ENCODE data around the gene MEX3B.

The MEX3B gene

GRCh38 chr15:82066455-82066854 is 20.6 kb upstream of the MEX3B start:
- Mint-ChIP-seq H3K9me3 (no peaks in the 10 kb centered on the region), H3K27ac (no peak overlapping the region), H3K27me3 (ENCODE audit: low read depth) (peaks cover 18% of the 10 kb centered on the region), H3K4me1 (no peaks in the 10 kb centered on the region), H3K4me3 (no peak overlapping the region), H3K36me3 (ENCODE audit: low read depth) (no peaks in the 10 kb centered on the region)
- TF ChIP-seq, protein P1, sequence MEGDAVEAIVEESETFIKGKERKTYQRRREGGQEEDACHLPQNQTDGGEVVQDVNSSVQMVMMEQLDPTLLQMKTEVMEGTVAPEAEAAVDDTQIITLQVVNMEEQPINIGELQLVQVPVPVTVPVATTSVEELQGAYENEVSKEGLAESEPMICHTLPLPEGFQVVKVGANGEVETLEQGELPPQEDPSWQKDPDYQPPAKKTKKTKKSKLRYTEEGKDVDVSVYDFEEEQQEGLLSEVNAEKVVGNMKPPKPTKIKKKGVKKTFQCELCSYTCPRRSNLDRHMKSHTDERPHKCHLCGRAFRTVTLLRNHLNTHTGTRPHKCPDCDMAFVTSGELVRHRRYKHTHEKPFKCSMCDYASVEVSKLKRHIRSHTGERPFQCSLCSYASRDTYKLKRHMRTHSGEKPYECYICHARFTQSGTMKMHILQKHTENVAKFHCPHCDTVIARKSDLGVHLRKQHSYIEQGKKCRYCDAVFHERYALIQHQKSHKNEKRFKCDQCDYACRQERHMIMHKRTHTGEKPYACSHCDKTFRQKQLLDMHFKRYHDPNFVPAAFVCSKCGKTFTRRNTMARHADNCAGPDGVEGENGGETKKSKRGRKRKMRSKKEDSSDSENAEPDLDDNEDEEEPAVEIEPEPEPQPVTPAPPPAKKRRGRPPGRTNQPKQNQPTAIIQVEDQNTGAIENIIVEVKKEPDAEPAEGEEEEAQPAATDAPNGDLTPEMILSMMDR (IDR thresholded peaks at IDR 0.05; ENCODE audit: unreplicated experiment in 3 of 3), result no peak

GRCh38 chr15:82064824-82065223 is 19.0 kb upstream of the MEX3B start:
- H3K27me3 Mint-ChIP-seq (ENCODE audit: low read depth), result peaks cover 31% of the 10 kb centered on the region
- TF ChIP-seq, protein P1 (IDR thresholded peaks at IDR 0.05; ENCODE audit: unreplicated experiment in 3 of 3), result no peak
- H3K4me3 Mint-ChIP-seq, result no peak overlapping the region
- H3K36me3 Mint-ChIP-seq (ENCODE audit: low read depth), result no peaks in the 10 kb centered on the region
- no peaks in the 10 kb centered on the region for H3K4me1 Mint-ChIP-seq
- H3K27ac Mint-ChIP-seq, result no peak overlapping the region
- no peaks in the 10 kb centered on the region for H3K9me3 Mint-ChIP-seq

DNA sequence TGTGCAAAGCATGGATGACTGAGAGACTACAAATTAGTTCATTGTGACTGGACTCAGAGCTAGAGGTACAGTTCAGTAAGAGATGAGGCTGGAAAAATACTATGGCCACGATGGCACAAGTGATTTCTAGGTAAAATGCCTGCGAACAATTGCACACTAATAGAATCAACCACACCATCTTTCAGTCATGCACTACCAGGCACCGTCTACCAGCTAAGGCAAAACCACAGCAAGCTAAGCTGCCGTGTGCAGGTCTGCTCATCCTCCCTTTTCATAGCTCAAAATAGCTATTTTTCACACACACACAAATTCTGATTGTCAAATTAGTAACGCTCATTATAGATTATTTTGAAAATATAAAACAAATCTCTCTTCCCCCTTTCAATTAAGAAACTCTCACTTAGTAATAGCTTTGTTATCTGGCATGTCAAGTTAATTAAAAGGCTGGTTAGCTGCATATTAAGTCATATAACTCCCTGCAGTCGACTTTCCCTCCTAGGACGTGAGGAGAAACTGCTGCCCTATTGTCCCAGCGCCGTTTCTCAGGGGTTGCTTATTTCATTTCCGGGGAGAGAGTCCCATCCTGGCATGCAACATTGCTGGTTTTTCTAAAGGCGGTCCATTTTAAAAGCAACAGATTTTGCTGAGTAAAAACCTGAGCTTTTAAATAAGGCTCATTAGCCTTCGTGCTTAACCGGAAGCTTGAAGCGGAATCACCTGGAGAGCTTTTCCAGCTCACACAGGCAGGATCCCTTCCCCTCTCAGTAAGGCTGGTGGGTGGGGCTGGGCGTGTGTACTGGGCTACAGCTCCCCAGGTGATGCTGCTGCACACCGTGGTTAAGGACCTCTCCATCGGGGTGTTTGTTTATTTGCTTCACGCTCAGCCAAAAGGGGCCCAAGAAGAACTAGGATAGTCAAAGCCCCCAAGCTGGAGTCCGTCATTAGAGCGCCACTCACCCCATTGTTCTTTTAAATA is 16.9 kb upstream of the MEX3B start:
- H3K27me3 Mint-ChIP-seq (ENCODE audit: low read depth), result peaks cover 45% of the 10 kb centered on the region
- no peaks in the 10 kb centered on the region for H3K9me3 Mint-ChIP-seq
- TF ChIP-seq, protein P1 (IDR thresholded peaks at IDR 0.05; ENCODE audit: unreplicated experiment in 3 of 3), result no peak
- peaks cover 7% of the 10 kb centered on the region for H3K4me1 Mint-ChIP-seq
- no peak overlapping the region for H3K4me3 Mint-ChIP-seq
- H3K36me3 Mint-ChIP-seq (ENCODE audit: low read depth), result no peaks in the 10 kb centered on the region
- H3K27ac Mint-ChIP-seq, result no peak overlapping the region

DNA sequence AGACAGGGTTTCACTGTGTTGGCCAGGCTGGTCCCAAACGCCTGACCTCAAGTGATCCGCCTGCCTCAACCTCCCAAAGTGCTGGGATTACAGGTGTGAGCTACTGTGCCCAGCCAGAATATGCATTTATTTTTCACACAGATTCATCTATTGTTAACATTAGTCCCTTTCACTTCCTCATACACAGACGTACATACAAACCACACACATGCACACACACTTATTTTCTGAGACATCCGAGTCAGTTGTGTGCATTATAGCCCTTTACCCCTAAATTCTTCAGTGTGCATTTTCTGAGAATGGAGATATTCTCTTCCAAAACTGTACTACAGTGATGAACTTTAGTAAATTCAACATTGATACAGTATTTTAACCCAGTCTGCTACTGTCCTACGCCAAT is 15.0 kb upstream of the MEX3B start:
- H3K27ac Mint-ChIP-seq, result no peak overlapping the region
- no peak overlapping the region for H3K4me3 Mint-ChIP-seq
- H3K4me1 Mint-ChIP-seq, result peaks cover 14% of the 10 kb centered on the region
- TF ChIP-seq, protein P1 (IDR thresholded peaks at IDR 0.05; ENCODE audit: unreplicated experiment in 3 of 3), result no peak
- peaks cover 55% of the 10 kb centered on the region for H3K27me3 Mint-ChIP-seq (ENCODE audit: low read depth)
- no peaks in the 10 kb centered on the region for H3K36me3 Mint-ChIP-seq (ENCODE audit: low read depth)
- H3K9me3 Mint-ChIP-seq, result no peaks in the 10 kb centered on the region

DNA sequence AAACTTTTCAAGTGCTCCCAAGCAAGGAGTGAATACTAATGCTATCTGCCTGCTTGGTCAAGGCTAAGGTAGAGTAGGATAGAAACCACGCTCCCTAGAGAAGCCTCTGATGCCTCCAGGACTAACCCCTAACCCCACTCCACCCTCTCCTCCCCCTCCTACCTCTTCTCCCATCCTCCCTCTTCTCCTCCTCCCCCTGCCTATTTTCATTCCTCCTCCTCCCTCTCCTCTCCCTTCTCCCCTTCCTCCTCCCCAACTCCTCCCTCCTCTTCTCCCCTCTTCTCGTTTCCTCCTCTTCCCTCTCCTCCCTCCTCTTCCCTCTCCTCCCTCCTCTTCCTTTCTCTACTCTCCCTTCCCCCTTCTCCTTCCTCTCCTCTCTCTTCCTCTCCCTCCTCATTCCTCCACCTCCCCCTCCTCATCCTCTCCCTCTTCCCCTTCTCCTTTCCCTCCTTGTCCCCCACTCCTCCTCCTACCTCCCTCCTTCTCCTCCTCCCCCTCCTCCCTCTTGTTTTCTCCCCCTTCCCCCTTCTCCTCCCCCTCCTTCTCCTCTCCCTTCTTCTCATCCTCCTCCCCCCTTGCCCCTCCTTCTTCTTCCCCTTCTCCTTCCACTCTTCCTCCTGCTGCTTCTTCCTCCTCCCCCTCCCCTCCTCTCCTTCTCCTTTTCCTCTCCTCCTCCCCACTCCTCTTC is 12.8 kb upstream of the MEX3B start:
- Mint-ChIP-seq H3K36me3 (ENCODE audit: low read depth) (no peaks in the 10 kb centered on the region), H3K27me3 (ENCODE audit: low read depth) (peaks cover 50% of the 10 kb centered on the region), H3K9me3 (no peaks in the 10 kb centered on the region), H3K27ac (no peak overlapping the region), H3K4me3 (no peak overlapping the region), H3K4me1 (peaks cover 14% of the 10 kb centered on the region)
- TF ChIP-seq, protein P1 (IDR thresholded peaks at IDR 0.05; ENCODE audit: unreplicated experiment in 3 of 3), result no peak

All from nephron (organoid).